CD4-positive, alpha-beta memory T cell (primary cell): ENCODE results near the gene GFM1. TPM values are rescaled to one million over a fixed set of nuclear protein-coding genes. Genes with fewer than 3 reads are reported as not detected.
A peak's percentile ranks its signal among the peaks of the same experiment; 100 is the strongest.

Experiments used
- CTCF ChIA-PET: fragments of 350-600 bp; sonication (Branson Sonifier 250); formaldehyde crosslinking; loops from one replicate; lab custom pipeline; 2021; ENCODE audit warnings: inconsistent platforms; ENCODE audit not compliant: partially characterized antibody; lab: Charles Lee
- POLR2A ChIA-PET: fragments of 350-600 bp; sonication (Branson Sonifier 250); formaldehyde crosslinking; loops from one replicate; lab custom pipeline; 2021; ENCODE audit not compliant: partially characterized antibody; lab: Charles Lee
- DNase-seq, 5 donors: peaks; one replicate each; pipeline versions ENCODE4 v3.0.0 to v3.0.0-alpha.2; 2020 to 2022; ENCODE audit warnings: mixed read lengths in 1 of 5
- H3K27ac ChIP-seq: one replicate; pipeline ENCODE4 v1.7.0; 2013; ENCODE audit warnings: low read depth, low read length
- H3K27me3 ChIP-seq: 2 replicates; pipeline ENCODE4 v1.7.0; 2013; ENCODE audit warnings: mild to moderate bottlenecking, low read length, moderate library complexity; ENCODE audit not compliant: insufficient read depth
- H3K36me3 ChIP-seq: 2 replicates; pipeline ENCODE4 v1.7.0; 2013; ENCODE audit warnings: mild to moderate bottlenecking, low read length, moderate library complexity; ENCODE audit not compliant: insufficient read depth
- H3K4me1 ChIP-seq: 2 replicates; pipeline ENCODE4 v1.7.0; 2013; ENCODE audit warnings: mild to moderate bottlenecking, low read length, moderate library complexity; ENCODE audit not compliant: insufficient read depth
- H3K4me3 ChIP-seq, 2 donors: one replicate each; pipeline ENCODE4 v1.7.0; 2013; ENCODE audit warnings: low read length in 2 of 2, mild to moderate bottlenecking in 1 of 2
- H3K9me3 ChIP-seq, 2 donors: one replicate each; pipeline ENCODE4 v1.7.0; 2013; ENCODE audit warnings: low read length in 2 of 2, control low read depth in 1 of 2; ENCODE audit not compliant: control insufficient read depth in 1 of 2
- H3K27ac Mint-ChIP-seq, 7 donors: one replicate each; pipeline ENCODE4 v1.8.0; 2020 to 2021; ENCODE audit warnings: mixed read lengths in 7 of 7, mild to moderate bottlenecking in 6 of 7, inconsistent platforms in 3 of 7, moderate library complexity in 3 of 7
- H3K27me3 Mint-ChIP-seq, 2 donors: one replicate each; pipeline ENCODE4 v1.8.0; 2020 to 2021; ENCODE audit warnings: mixed read lengths in 2 of 2
- H3K36me3 Mint-ChIP-seq, 2 donors: one replicate each; pipeline ENCODE4 v1.8.0; 2020 to 2021; ENCODE audit warnings: mixed read lengths in 2 of 2, inconsistent platforms in 1 of 2, mild to moderate bottlenecking in 1 of 2
- H3K4me1 Mint-ChIP-seq, 4 donors: one replicate each; pipeline ENCODE4 v1.8.0; 2020 to 2021; ENCODE audit warnings: mixed read lengths in 4 of 4, mild to moderate bottlenecking in 1 of 4
- H3K4me3 Mint-ChIP-seq, 8 donors: one replicate each; pipeline ENCODE4 v1.8.0; 2020 to 2021; ENCODE audit warnings: mixed read lengths in 8 of 8, mild to moderate bottlenecking in 7 of 8, moderate library complexity in 6 of 8, inconsistent platforms in 3 of 8
- H3K9me3 Mint-ChIP-seq, 8 donors: one replicate each; pipeline ENCODE4 v1.8.0; 2020 to 2021; ENCODE audit warnings: mixed read lengths in 8 of 8, mild to moderate bottlenecking in 5 of 8, inconsistent platforms in 3 of 8, moderate library complexity in 1 of 8
- intact Hi-C: fragments of 100-400 bp; cut with micrococcal nuclease; formaldehyde crosslinking; loops from one replicate; pipeline ENCODE4 v1.15.1; 2023
- polyA plus RNA-seq, 2 donors: library from polyadenylated mRNA; unstranded; fragments of 300-500 nt; fragmentation: Illumina TruSeq; gene quantifications; one replicate each; pipeline ENCODE4 v1.2.3, GENCODE V29; 2021
- total RNA-seq, 2 experiments: library from RNA; stranded (reverse); gene quantifications; one replicate each; pipeline ENCODE4 v1.2.3, GENCODE V29; 2021

Gene GFM1
- total and polyA plus RNA-seq, 4 experiments from 2014 or later: 40.9 to 44.2 (median 43.2) TPM

GRCh38 chr3:158702815-158703481 lies 58.6 kb downstream of the GFM1 start:
- no peak for DNase-seq
- Mint-ChIP-seq H3K27ac (peak overlapping the region in 1 of 7 donors; percentile 20), H3K4me3 (no peak overlapping the region), H3K9me3 (no peaks in the 10 kb centered on the region), H3K27me3 (no peaks in the 10 kb centered on the region), H3K4me1 (peaks cover 0 to 6% (median 2%) of the 10 kb centered on the region in 4 donors), H3K36me3 (peaks cover 40 to 56% of the 10 kb centered on the region in 2 donors)
- ChIA-PET CTCF (interaction anchor here (1.2 to 2.5 kb wide), 3 partner anchors 24 to 59 kb away, joined by 3 to 8 read pairs (median 4); partner anchors contain the start of genes GFM1 and LXN), POLR2A (no interaction called here)
- H3K4me1 ChIP-seq: no peaks in the 10 kb centered on the region
- no peaks in the 10 kb centered on the region for H3K9me3 ChIP-seq
- no peak overlapping the region for H3K27ac ChIP-seq
- H3K36me3 ChIP-seq: no peaks in the 10 kb centered on the region
- intact Hi-C loops: no loop called here
- no peaks in the 10 kb centered on the region for H3K27me3 ChIP-seq
- no peak overlapping the region for H3K4me3 ChIP-seq

DNA sequence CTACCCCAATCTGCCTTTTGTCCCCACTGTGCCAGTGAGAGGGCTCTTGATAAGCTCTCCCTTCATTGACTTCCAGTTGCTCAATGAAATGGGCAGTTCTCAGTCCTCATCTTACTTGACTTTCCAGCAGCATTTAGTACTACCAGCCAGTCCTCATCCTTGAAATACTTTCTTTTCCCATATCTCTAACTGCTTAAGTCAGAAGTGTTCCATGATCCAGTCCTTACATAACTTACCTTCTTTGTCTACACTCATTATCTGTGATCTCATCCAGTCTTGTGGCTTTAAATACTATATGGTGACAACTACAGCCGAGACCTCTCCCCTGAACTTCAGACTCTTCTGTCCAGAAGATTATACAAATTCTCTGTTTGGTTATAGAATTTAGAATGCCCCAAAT lies 59.2 kb downstream of the GFM1 start:
- ChIA-PET POLR2A (no interaction called here), CTCF (interaction anchor here (1.2 to 2.5 kb wide), 4 partner anchors 9 to 59 kb away, joined by 3 to 8 read pairs (median 4); partner anchors contain the start of genes GFM1 and LXN)
- intact Hi-C loops: no loop called here

DNA sequence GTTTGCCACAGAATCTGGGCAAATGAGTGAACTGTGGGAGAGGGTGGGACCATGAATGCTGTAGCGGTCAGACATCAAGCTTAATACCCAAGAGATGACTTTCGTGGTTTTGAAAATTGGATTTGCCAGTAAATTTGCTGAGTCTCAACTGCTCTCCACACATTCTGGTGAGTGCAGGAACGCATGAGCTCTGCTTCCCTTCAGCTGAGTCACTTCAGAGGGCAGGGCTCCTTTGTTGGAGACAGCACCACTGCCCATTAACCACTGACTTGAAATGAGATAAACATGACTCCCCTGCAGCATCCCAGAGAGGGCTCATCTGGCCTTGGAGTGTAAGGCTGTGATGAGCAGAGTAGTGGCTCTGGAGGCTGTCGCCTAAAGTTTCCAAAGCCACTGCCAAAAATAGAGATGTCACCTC lies 65.3 kb downstream of the GFM1 start:
- Histone ChIP-seq H3K27me3 (no peaks in the 10 kb centered on the region), H3K36me3 (no peaks in the 10 kb centered on the region), H3K4me3 (no peak overlapping the region), H3K9me3 (no peaks in the 10 kb centered on the region), H3K27ac (no peak overlapping the region), H3K4me1 (no peaks in the 10 kb centered on the region)
- H3K36me3 Mint-ChIP-seq: peaks cover 67 to 68% of the 10 kb centered on the region in 2 donors
- intact Hi-C loops: no loop called here
- no peak overlapping the region for H3K4me3 Mint-ChIP-seq
- POLR2A ChIA-PET: no interaction called here
- DNase-seq: no peak
- H3K9me3 Mint-ChIP-seq: no peaks in the 10 kb centered on the region
- H3K27me3 Mint-ChIP-seq: no peaks in the 10 kb centered on the region
- CTCF ChIA-PET: no interaction called here
- H3K27ac Mint-ChIP-seq: peak overlapping the region in 2 of 7 donors; percentile 1 to 36
- H3K4me1 Mint-ChIP-seq: peaks cover 0 to 5% (median 0%) of the 10 kb centered on the region in 4 donors

More for the DNA sequence above, 59.2 kb downstream of the GFM1 start:
- Histone ChIP-seq H3K36me3 (no peaks in the 10 kb centered on the region), H3K27ac (no peak overlapping the region), H3K4me1 (no peaks in the 10 kb centered on the region), H3K27me3 (no peaks in the 10 kb centered on the region), H3K9me3 (no peaks in the 10 kb centered on the region), H3K4me3 (no peak overlapping the region)
- peak overlapping the region in 1 of 7 donors; percentile 4 for H3K27ac Mint-ChIP-seq
- H3K4me1 Mint-ChIP-seq: peaks cover 0 to 6% (median 2%) of the 10 kb centered on the region in 4 donors
- peaks cover 41 to 57% of the 10 kb centered on the region in 2 donors for H3K36me3 Mint-ChIP-seq
- H3K27me3 Mint-ChIP-seq: no peaks in the 10 kb centered on the region
- no peak overlapping the region for H3K4me3 Mint-ChIP-seq
- no peaks in the 10 kb centered on the region for H3K9me3 Mint-ChIP-seq
- no peak for DNase-seq

- peaks cover 0 to 8% (median 0%) of the 10 kb centered on the region in 4 donors for H3K4me1 Mint-ChIP-seq
- H3K36me3 ChIP-seq: no peaks in the 10 kb centered on the region
- no peak overlapping the region for H3K4me3 Mint-ChIP-seq
- ChIA-PET POLR2A (no interaction called here), CTCF (interaction anchor here (0.7 kb wide), 1 partner anchor 53 kb away, joined by 3 read pairs; no protein-coding TSS in a partner anchor)
- no peaks in the 10 kb centered on the region for H3K4me1 ChIP-seq
- intact Hi-C loops: no loop called here
- no peak overlapping the region for H3K4me3 ChIP-seq
- H3K36me3 Mint-ChIP-seq: peaks cover 67 to 69% of the 10 kb centered on the region in 2 donors
- no peaks in the 10 kb centered on the region for H3K9me3 ChIP-seq
- H3K27me3 ChIP-seq: no peaks in the 10 kb centered on the region
- no peaks in the 10 kb centered on the region for H3K27me3 Mint-ChIP-seq
- DNase-seq: no peak
- H3K9me3 Mint-ChIP-seq: no peaks in the 10 kb centered on the region
- peak overlapping the region in 1 of 7 donors; percentile 32 for H3K27ac Mint-ChIP-seq
- H3K27ac ChIP-seq: no peak overlapping the region
Measured at GRCh38 chr3:158710601-158711000, 66.3 kb downstream of the GFM1 start.

- intact Hi-C loops: no loop called here
- CTCF ChIA-PET: interaction anchor here (2.4 kb wide), 1 partner anchor 11 kb away, joined by 9 read pairs; no protein-coding TSS in a partner anchor
- peaks cover 60 to 64% of the 10 kb centered on the region in 2 donors for H3K36me3 Mint-ChIP-seq
Measured at GRCh38 chr3:158711886-158712285, 67.6 kb downstream of the GFM1 start.

GRCh38 chr3:158712443-158712842 lies 68.1 kb downstream of the GFM1 start:
- Histone ChIP-seq H3K4me3 (no peak overlapping the region), H3K27me3 (no peaks in the 10 kb centered on the region), H3K4me1 (no peaks in the 10 kb centered on the region), H3K9me3 (no peaks in the 10 kb centered on the region), H3K27ac (no peak overlapping the region), H3K36me3 (no peaks in the 10 kb centered on the region)
- Mint-ChIP-seq H3K4me1 (peaks cover 0 to 8% (median under 1%) of the 10 kb centered on the region in 4 donors), H3K27me3 (no peaks in the 10 kb centered on the region), H3K9me3 (no peaks in the 10 kb centered on the region), H3K36me3 (peaks cover 55 to 58% of the 10 kb centered on the region in 2 donors), H3K4me3 (no peak overlapping the region), H3K27ac (peak overlapping the region in 1 of 7 donors; percentile 37)
- CTCF ChIA-PET: interaction anchor here (1.6 to 2.4 kb wide), 3 partner anchors 10 to 52 kb away, joined by 7 to 15 read pairs (median 9); no protein-coding TSS in a partner anchor
- intact Hi-C loops: no loop called here
- POLR2A ChIA-PET: no interaction called here
- DNase-seq: no peak

More at GRCh38 chr3:158711886-158712285, 67.6 kb downstream of the GFM1 start:
- no peaks in the 10 kb centered on the region for H3K9me3 ChIP-seq
- no peaks in the 10 kb centered on the region for H3K36me3 ChIP-seq
- Mint-ChIP-seq H3K4me3 (no peak overlapping the region), H3K9me3 (no peaks in the 10 kb centered on the region), H3K27ac (peak overlapping the region in 1 of 7 donors; percentile 18), H3K27me3 (no peaks in the 10 kb centered on the region), H3K4me1 (peaks cover 0 to 8% (median 0%) of the 10 kb centered on the region in 4 donors)
- POLR2A ChIA-PET: no interaction called here
- DNase-seq: no peak
- no peaks in the 10 kb centered on the region for H3K27me3 ChIP-seq
- no peak overlapping the region for H3K4me3 ChIP-seq
- H3K4me1 ChIP-seq: no peaks in the 10 kb centered on the region
- no peak overlapping the region for H3K27ac ChIP-seq

GRCh38 chr3:158713094-158713499 lies 68.8 kb downstream of the GFM1 start:
- no peaks in the 10 kb centered on the region for H3K27me3 ChIP-seq
- no peaks in the 10 kb centered on the region for H3K9me3 ChIP-seq
- ChIA-PET CTCF (interaction anchor here (1.2 to 2.4 kb wide), 4 partner anchors 10 to 53 kb away, joined by 3 to 15 read pairs (median 8); no protein-coding TSS in a partner anchor), POLR2A (no interaction called here)
- H3K4me3 ChIP-seq: no peak overlapping the region
- H3K36me3 Mint-ChIP-seq: peaks cover 50 to 52% of the 10 kb centered on the region in 2 donors
- H3K4me1 Mint-ChIP-seq: peaks cover 0 to 8% (median 2%) of the 10 kb centered on the region in 4 donors
- H3K36me3 ChIP-seq: no peaks in the 10 kb centered on the region
- no peak overlapping the region for H3K27ac ChIP-seq
- H3K9me3 Mint-ChIP-seq: no peaks in the 10 kb centered on the region
- H3K4me3 Mint-ChIP-seq: no peak overlapping the region
- no peak for DNase-seq
- no peaks in the 10 kb centered on the region for H3K27me3 Mint-ChIP-seq
- intact Hi-C loops: no loop called here
- H3K4me1 ChIP-seq: no peaks in the 10 kb centered on the region
- peak overlapping the region in 1 of 7 donors; percentile 57 for H3K27ac Mint-ChIP-seq
